Adrenal gland (tissue), 5 donors: ENCODE results near the gene PRDM15.

Experiments
- POLR2A ChIP-seq, 2 donors: fragments of 450-650 bp; IDR thresholded peaks; one replicate each; pipeline ENCODE4 v1.6.1; 2017; ENCODE audit warnings: antibody characterized with exemption in 2 of 2, mild to moderate bottlenecking in 2 of 2, moderate library complexity in 1 of 2
- TF ChIP-seq, protein P1 (sequence below), 6 experiments: fragments of 450-650 bp in 4 of 6; fragments of 200-600 bp in 2 of 6; sonication (generic) in 1 of 6; IDR thresholded peaks; 1 replicate in 5 of 6; 2 replicates in 1 of 6; pipeline versions ENCODE4 v1.5.1 to v1.8.0; 2016 to 2021; ENCODE audit warnings: antibody characterized with exemption in 6 of 6, mild to moderate bottlenecking in 2 of 6, moderate library complexity in 1 of 6
- donor health status: DM: no; HTN: no; CAD: no.

DNA sequence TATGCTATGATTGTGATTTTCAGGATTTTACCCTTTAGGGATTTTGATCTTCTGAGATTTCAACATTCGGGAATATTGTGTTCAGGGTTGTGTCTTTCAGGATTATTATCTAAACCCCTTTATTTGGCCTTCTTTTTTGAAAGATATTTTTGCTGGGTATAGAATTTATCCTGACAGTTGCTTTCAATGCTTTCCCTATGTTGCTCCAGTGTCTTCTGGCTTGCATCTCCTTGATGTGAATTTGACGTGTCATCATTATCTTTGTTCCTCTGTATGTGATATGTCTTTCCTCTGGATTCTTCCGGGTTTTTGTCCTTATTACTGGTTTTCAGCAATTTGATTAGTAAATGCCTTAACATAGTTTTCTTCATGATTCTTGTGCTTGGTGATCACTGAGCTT is 86.4 kb downstream of the PRDM15 start:
- TF ChIP-seq, protein P1, sequence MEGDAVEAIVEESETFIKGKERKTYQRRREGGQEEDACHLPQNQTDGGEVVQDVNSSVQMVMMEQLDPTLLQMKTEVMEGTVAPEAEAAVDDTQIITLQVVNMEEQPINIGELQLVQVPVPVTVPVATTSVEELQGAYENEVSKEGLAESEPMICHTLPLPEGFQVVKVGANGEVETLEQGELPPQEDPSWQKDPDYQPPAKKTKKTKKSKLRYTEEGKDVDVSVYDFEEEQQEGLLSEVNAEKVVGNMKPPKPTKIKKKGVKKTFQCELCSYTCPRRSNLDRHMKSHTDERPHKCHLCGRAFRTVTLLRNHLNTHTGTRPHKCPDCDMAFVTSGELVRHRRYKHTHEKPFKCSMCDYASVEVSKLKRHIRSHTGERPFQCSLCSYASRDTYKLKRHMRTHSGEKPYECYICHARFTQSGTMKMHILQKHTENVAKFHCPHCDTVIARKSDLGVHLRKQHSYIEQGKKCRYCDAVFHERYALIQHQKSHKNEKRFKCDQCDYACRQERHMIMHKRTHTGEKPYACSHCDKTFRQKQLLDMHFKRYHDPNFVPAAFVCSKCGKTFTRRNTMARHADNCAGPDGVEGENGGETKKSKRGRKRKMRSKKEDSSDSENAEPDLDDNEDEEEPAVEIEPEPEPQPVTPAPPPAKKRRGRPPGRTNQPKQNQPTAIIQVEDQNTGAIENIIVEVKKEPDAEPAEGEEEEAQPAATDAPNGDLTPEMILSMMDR (IDR thresholded peaks at IDR 0.05): no peak
- no peak for TF ChIP-seq POLR2A (IDR thresholded peaks at IDR 0.05)
